Renal cortex interstitium (tissue), 15 donors: Measurements from ENCODE around the gene ZNF786. TPM values are rescaled to one million over a fixed set of nuclear protein-coding genes. Genes with fewer than 3 reads are reported as not detected.

Experiments used
- DNase-seq, 11 donors: peaks; one replicate each; pipeline ENCODE4 v3.0.0-alpha.2; 2013; ENCODE audit warnings: low read depth in 9 of 11, low spot score in 4 of 11; ENCODE audit errors: extremely low read depth in 1 of 11
- long read RNA-seq, 16 experiments: transcript quantifications; one replicate each; lab custom pipeline, GENCODE V29; 2026
- polyA plus RNA-seq, 3 donors: library from polyadenylated mRNA; unstranded; fragments of 120-200 nt; gene quantifications; one replicate each; pipeline ENCODE4 v1.2.1, GENCODE V29; 2013; ENCODE audit not compliant: insufficient read length in 3 of 3

Gene ZNF786
- polyA plus RNA-seq: 10 to 100 TPM in 1 of 3 donors, 1 to 10 TPM in 2; 8.8 to 11.2 (median 9.9) TPM
- long read RNA-seq, donor 1, partial matches to known transcripts: 0 of 1 reads
- long read RNA-seq, donor 1, other reads (novel, unspliced or antisense): 0 of 1 reads
- long read RNA-seq, donor 2, partial matches to known transcripts: 5 of 6 reads
- long read RNA-seq, donor 2, other reads (novel, unspliced or antisense): 0 of 6 reads
- long read RNA-seq, donor 3, partial matches to known transcripts: 0 of 2 reads
- long read RNA-seq, donor 3, other reads (novel, unspliced or antisense): 0 of 2 reads
- long read RNA-seq, donor 4: 0 reads
- long read RNA-seq, donor 5: 0 reads
- long read RNA-seq, donor 6, partial matches to known transcripts: 0 of 2 reads
- long read RNA-seq, donor 6, other reads (novel, unspliced or antisense): 0 of 2 reads
- long read RNA-seq, donor 7, partial matches to known transcripts: 0 of 1 reads
- long read RNA-seq, donor 7, other reads (novel, unspliced or antisense): 0 of 1 reads
- long read RNA-seq, donor 8: 0 reads
- long read RNA-seq, donor 9, partial matches to known transcripts: 0 of 2 reads
- long read RNA-seq, donor 9, other reads (novel, unspliced or antisense): 0 of 2 reads
- long read RNA-seq, donor 10, partial matches to known transcripts: 0 of 1 reads
- long read RNA-seq, donor 10, other reads (novel, unspliced or antisense): 0 of 1 reads
- long read RNA-seq, donor 11, partial matches to known transcripts: 0 of 4 reads
- long read RNA-seq, donor 11, other reads (novel, unspliced or antisense): 0 of 4 reads
- long read RNA-seq, donor 12, partial matches to known transcripts: 0 of 1 reads
- long read RNA-seq, donor 12, other reads (novel, unspliced or antisense): 0 of 1 reads
- long read RNA-seq, donor 13: 0 reads
- long read RNA-seq, donor 14, partial matches to known transcripts: 0 of 3 reads
- long read RNA-seq, donor 14, other reads (novel, unspliced or antisense): 0 of 3 reads
- long read RNA-seq, donor 15, partial matches to known transcripts: 0 of 1 reads
- long read RNA-seq, donor 15, other reads (novel, unspliced or antisense): 0 of 1 reads
- long read RNA-seq, donor 16, transcript ZNF786-201 (3 exons, 3,144 nt): major isoform, 7 of 17 reads
- long read RNA-seq, donor 16, partial matches to known transcripts: 6 of 17 reads
- long read RNA-seq, donor 16, other reads (novel, unspliced or antisense): 0 of 17 reads

DNA sequence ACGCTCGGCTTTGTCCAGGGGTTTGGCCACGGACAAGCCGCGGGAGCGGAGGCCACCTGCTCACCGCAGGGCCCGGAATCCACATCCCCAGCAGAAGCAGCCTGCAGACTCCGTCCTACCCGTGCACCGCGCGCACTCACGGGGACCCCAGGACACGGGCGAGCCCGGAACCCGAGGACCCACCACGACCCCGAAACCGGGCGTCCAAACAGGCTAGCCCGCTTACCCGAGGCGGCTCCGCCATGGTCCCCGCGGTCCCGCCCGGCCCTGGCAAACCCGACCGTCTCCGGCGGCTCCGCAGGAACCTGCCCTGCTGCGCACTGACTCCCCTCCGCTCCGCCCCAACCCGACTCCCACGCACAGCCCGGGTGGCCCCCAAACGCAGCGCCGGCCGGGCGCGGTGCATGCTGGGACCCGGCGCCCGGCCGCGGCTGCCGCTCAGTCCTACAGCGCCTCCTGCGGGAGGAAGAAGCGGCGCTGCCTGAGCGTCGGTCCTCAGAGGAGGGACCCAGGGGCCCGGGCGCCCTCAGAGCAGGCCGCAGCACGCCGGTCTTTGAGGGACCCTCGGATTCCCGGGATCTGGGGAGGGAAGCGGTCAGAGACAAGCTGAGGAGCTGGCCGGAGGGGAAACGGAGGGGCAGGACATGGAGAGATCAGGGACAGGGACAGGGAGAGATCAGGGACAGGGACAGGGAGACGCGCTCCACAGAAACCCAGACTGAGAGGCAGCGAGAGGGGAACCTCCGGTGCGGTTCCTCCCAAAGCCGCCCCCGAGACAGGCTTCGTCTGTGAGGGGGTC, at the start of gene ZNF786:
Gene ZNF786, minus strand, starts transcription at position 322 of the 799 bp plus-strand sequence. Its CDS starts 78 bp downstream, at position 244.
- peak; percentile 82 to 95 (median 91) for DNase-seq

DNA sequence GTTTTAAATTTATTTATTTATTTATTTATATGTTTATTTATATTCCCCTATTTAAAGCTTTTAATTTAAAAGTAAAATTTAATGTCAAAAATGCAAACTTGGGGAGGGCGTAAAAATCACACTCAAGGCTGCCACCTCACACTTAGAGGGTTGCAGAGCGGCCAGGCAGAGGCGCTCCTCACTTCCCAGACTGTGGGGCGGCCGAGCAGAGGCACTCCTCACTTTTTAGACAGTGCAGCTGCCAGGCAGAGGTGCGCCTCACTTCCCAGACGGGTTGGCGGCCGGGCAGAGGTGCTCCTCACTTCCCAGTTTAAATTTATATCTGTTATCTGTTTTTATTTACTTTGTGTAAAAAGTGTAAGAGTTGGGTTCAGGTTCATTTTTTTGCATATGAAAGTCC, 45.6 kb upstream of the ZNF786 start:
- DNase-seq: no peak

GRCh38 chr7:149133028-149133710, 42.7 kb upstream of the ZNF786 start:
- DNase-seq: no peak

DNA sequence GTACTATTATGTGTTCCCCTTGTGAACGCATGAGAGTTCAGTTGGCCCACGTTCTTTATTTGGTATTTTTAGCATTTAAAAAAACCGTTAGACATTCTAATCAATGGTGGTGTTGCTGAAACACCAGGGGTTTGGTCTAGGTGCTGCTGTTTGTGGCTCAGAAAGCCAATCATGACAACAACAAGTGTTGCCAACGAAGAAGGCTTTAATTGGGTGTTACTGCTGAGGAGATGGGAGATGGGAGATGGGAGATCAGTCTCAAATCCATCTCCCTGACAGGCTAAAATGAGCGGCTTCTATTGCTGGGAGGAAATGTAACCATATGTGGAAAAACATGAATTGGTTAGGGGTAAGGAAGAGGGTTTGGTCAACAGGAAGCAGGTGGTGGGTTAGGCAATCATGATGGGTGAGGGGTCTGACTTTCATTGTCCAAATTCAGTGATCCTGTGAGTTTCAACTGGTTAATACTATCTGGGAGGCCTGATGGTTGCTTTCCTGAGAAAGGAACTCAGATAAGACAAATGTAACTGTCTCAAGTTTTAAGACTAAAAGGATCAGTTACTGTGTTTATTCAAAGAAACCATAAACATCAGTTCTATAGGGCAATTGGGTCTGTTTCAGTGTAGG, 40.2 kb upstream of the ZNF786 start:
- DNase-seq: no peak

DNA sequence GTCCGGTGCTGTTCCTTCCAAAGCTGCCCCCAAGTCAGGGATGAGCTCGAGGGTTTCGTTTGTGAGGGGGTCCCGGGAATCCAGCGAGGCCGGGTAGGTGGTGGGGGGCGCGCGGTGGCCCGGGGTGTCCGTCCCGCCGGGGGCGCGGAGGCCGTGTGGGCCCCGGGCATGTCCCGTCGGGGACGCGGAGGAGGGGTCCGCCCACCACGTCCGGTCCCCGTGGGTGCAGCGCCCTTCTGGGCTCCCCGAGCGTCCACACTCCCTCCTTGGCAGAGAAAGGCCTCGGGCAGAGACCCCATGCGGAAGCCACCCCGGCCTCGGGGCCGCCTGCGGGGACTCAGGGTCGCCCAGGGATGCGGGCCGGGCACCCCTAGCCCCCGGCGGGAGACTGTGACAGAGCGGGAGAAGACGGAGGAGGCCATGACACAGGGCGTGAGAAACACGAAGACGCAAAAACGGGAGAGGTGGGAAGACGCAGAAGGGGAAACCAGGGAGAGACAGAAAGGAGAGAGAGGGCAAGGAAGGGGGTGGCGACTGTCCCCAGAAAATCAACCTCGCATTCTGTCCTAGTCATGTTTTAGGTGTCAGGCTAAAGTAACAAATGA, 36.2 kb upstream of the ZNF786 start:
- peak in 3 of 11 donors; percentile 36 to 44 (median 36) for DNase-seq

GRCh38 chr7:149125863-149126661, 35.5 kb upstream of the ZNF786 start, which contains the start of gene ZNF425:
TSS of gene ZNF425 (minus strand) at chr7:149126324. CDS start at chr7:149126213, 111 bp downstream.
- peak; percentile 83 to 95 (median 93) for DNase-seq

DNA sequence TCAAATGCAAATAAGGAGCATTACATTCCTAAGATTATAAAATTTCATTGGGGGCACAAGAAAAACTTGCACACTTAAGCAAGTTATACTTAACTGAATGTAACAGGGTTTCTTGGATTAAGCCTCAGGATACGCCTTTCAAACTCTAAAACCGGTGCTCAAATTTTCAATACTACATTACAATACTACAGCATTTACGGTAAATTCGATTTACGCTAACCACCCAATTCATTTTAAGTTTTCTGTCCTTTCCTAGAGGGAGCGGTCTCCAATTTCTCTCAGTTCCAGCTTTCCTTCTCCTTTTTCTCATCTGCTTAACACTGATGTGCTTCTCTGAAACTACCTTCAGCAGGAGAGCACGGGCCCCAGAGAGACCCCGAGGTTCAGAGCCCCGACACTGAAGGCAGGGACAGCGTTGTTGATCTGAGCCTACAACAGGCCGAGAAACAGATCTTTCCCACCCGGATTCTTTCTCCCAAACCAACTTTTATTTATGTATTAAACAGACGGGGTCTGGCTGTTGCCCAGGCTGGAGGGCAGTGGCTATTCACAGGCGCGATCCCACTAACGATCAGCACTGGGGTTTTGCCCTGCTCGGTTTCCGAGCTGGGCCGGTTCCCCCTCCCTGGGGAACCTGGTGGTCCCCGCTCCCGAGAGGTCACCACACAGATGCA, 34.8 kb upstream of the ZNF786 start:
- peak in 1 of 11 donors; percentile 17 for DNase-seq

- no peak for DNase-seq
These were observed 19.5 kb upstream of the ZNF786 start for GRCh38 chr7:149109969-149110368.

- no peak for DNase-seq
These were observed 14.2 kb upstream of the ZNF786 start for GRCh38 chr7:149104749-149105148.

GRCh38 chr7:149104214-149104613, 13.7 kb upstream of the ZNF786 start:
- no peak for DNase-seq

GRCh38 chr7:149103424-149103823, 12.9 kb upstream of the ZNF786 start:
- no peak for DNase-seq

GRCh38 chr7:149102666-149103065, 12.1 kb upstream of the ZNF786 start:
- no peak for DNase-seq

DNA sequence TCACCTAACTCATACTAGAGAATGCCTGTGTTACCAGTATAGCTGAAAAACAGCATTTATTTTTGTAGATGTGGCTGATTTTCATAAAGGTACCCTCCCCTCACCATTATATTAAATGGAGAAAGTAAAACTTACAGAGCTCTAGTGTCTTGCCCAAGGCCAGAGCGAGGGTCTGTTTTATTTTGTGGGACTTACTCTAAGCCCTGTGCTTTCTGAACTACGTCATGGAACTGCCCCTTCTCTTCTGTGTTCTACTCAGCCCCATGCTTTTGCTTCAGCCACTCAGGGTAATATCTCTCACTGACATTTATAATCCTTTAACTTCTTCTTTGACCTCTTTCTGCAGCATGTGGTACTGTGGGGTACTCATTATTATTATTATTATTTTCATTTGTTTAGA, 10.3 kb upstream of the ZNF786 start:
- no peak for DNase-seq

- no peak for DNase-seq
These were observed 8.5 kb upstream of the ZNF786 start for GRCh38 chr7:149099058-149099457.

DNA sequence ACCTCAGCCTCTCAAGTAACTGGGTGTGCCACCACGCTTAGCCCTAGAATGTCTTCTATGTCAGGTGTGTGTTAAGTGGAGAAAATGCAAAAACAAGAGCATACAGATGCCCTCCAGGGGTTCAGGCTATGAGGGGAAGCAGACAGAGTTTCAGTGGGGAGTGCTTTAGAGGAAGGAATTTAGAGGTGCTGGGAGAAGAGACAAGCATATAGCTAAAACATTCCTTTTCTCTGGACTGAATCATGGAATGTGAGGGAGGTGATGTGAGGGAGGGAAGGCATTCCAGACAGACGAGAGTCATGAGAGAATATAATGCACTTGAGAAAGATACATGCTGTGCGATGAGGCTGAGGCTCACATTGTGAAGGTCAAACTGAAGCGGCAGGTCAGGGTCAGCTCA, 6.6 kb upstream of the ZNF786 start:
- peak in 1 of 11 donors; percentile 3 for DNase-seq

DNA sequence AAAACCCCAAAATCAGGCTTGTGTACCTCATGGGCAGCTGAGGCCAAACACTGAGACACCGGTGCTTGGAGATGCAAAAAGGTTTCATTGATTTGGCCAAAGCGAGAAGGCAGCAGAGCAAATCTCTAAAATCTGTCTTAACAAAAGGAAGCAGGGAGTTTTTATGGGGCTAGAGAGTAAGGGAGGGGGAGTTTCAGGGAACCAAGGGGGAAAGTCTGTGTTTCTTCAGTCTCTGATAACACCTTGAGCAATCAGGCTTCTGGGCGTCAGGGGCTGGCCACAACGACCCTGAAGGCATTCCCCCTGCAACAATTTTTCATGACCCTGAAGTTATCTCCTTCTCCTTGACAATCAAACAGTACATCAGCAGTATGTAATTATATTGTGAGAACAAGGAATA, 2.7 kb upstream of the ZNF786 start:
- DNase-seq: no peak
